ENCODE results near the gene ADAM29. TPM values are rescaled to one million over a fixed set of nuclear protein-coding genes. Genes with fewer than 3 reads are reported as not detected.
"Not testable (repeated sequence)": the region's sequence is repeated elsewhere in the genome, so short reads cannot be mapped to it uniquely, and the experiment has no call there.

The ADAM29 gene
- not detected in 2 replicates for total RNA-seq (2014; rRNA removed; shearing (Covaris generic); ENCODE audit: low replicate concordance)

DNA sequence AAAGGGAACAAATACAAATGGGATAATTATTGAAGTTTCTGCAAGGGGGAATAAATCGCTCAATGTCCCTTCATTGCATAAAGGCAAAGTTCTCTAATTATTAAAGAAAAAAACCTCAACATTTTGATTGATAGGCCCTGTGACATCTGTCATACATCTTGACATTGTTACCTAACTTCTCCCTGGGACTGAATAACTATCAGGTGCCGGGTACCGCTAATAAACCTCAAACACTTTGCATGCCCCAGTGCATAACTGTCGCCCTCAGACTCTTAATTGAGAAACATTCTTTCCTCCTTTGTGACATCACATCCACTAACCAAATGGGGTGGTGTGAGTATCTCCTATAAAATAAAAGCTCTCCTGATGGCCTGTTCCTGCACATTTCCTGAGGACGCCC lies at the start of gene ADAM29:
Gene ADAM29, plus strand, starts transcription at position 301 of the 400 bp plus-strand sequence. CDS start 57,168 bp downstream, outside the sequence.
- Histone ChIP-seq H3K27me3 (ENCODE audit: low read length) (no peaks in the 10 kb centered on the region), H4K20me1 (ENCODE audit: insufficient read depth, low read depth, low read length) (no peaks in the 10 kb centered on the region), H3K9me3 (ENCODE audit: low read length) (no peaks in the 10 kb centered on the region), H3K79me2 (ENCODE audit: low read length) (no peaks in the 10 kb centered on the region), H3K4me2 (ENCODE audit: low read depth, low read length, poor library complexity, severe bottlenecking) (no peak within 1 kb of the TSS), H3K27ac (ENCODE audit: low read length) (no peak within 1 kb of the TSS), H3K4me1 (ENCODE audit: low read length) (no peaks in the 10 kb centered on the region), H3K4me3 (ENCODE audit: low read length) (no peak within 1 kb of the TSS), H3K9ac (ENCODE audit: low read length) (no peak within 1 kb of the TSS), H3K36me3 (ENCODE audit: insufficient read depth, low read length) (no peaks in the 10 kb centered on the region), H2AFZ (ENCODE audit: low read length) (no peak within 1 kb of the TSS), H3K9me2 (replicated peaks; ENCODE audit: insufficient read depth, low read length) (no peaks in the 10 kb centered on the region)
- no peak for DNase-seq

DNA sequence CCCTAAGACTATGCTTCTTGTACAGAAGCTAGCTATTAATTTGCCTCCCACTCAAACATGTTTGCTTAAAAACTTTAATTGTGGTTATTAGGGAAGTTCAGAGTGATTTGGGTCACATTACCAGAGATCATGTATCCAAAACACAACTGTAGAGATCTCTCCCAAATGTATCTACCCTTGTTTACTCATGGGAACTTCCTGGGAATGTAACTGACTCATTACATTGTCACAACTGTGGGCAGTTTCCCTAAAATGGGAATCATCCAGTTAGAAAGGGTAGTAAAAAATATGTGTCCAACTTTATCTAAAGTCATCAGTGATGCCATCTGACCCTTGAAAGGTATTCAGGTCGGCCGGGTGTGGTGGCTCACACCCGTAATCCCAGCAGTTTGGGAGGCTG lies 48.8 kb upstream of the ADAM29 start:
- H3K27ac ChIP-seq (ENCODE audit: low read length), result no peak overlapping the region
- no peaks in the 10 kb centered on the region for H3K9me3 ChIP-seq (ENCODE audit: low read length)
- H3K4me2 ChIP-seq (ENCODE audit: low read depth, low read length, poor library complexity, severe bottlenecking), result no peak overlapping the region
- no peaks in the 10 kb centered on the region for H4K20me1 ChIP-seq (ENCODE audit: insufficient read depth, low read depth, low read length)
- no peak overlapping the region for H2AFZ ChIP-seq (ENCODE audit: low read length)
- no peaks in the 10 kb centered on the region for H3K36me3 ChIP-seq (ENCODE audit: insufficient read depth, low read length)
- H3K4me1 ChIP-seq (ENCODE audit: low read length), result no peaks in the 10 kb centered on the region
- H3K4me3 ChIP-seq (ENCODE audit: low read length), result no peak overlapping the region
- no peaks in the 10 kb centered on the region for H3K79me2 ChIP-seq (ENCODE audit: low read length)
- DNase-seq, result no peak
- H3K27me3 ChIP-seq (ENCODE audit: low read length), result no peaks in the 10 kb centered on the region
- no peaks in the 10 kb centered on the region for H3K9me2 ChIP-seq (replicated peaks; ENCODE audit: insufficient read depth, low read length)
- no peak overlapping the region for H3K9ac ChIP-seq (ENCODE audit: low read length)

DNA sequence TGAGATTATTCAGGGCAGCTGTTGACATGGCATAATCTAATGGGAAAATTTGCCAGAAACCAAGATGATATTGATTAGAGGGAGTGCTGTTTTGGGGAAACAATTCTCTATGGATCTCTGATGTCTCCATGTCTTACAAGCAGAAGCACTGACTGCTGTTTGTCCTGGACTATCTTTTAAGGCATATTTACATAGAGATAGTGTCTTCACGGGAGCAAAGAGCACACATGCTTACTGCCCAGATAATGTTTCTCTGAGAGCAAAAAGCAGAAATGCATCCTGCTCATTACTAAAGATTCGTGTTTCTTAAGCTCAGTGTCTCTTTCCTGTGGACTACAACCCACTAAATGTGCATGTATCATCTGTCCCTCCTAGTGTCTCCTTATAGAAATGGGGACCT lies 47.8 kb upstream of the ADAM29 start:
- no peaks in the 10 kb centered on the region for H3K4me1 ChIP-seq (ENCODE audit: low read length)
- no peaks in the 10 kb centered on the region for H3K9me3 ChIP-seq (ENCODE audit: low read length)
- no peaks in the 10 kb centered on the region for H3K79me2 ChIP-seq (ENCODE audit: low read length)
- H3K4me2 ChIP-seq (ENCODE audit: low read depth, low read length, poor library complexity, severe bottlenecking), result no peak overlapping the region
- no peaks in the 10 kb centered on the region for H3K9me2 ChIP-seq (replicated peaks; ENCODE audit: insufficient read depth, low read length)
- H3K4me3 ChIP-seq (ENCODE audit: low read length), result no peak overlapping the region
- H2AFZ ChIP-seq (ENCODE audit: low read length), result no peak overlapping the region
- no peaks in the 10 kb centered on the region for H3K36me3 ChIP-seq (ENCODE audit: insufficient read depth, low read length)
- no peak overlapping the region for H3K9ac ChIP-seq (ENCODE audit: low read length)
- H3K27ac ChIP-seq (ENCODE audit: low read length), result no peak overlapping the region
- no peaks in the 10 kb centered on the region for H3K27me3 ChIP-seq (ENCODE audit: low read length)
- no peaks in the 10 kb centered on the region for H4K20me1 ChIP-seq (ENCODE audit: insufficient read depth, low read depth, low read length)
- no peak for DNase-seq

DNA sequence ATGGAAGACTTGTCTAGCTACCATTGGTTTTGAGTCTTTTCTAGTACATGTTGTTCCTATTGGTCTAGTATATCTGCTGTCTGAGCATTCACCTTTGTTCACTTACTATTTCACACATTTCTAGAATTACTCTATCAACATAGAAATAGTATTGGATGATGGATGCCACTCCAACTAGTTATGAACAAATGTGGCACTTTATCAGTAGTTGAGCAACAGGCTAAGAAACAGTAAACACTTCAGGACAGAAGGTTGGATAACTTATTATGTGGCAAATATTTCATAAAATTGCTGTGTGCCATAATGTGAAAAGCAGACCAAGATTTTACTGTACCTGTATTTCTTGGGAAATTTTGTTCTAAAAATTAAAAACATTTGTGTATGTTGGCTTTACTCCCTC lies 46.8 kb upstream of the ADAM29 start:
- Histone ChIP-seq H3K4me2 (ENCODE audit: low read depth, low read length, poor library complexity, severe bottlenecking) (no peak overlapping the region), H3K79me2 (ENCODE audit: low read length) (no peaks in the 10 kb centered on the region), H3K4me3 (ENCODE audit: low read length) (no peak overlapping the region), H3K9ac (ENCODE audit: low read length) (no peak overlapping the region), H4K20me1 (ENCODE audit: insufficient read depth, low read depth, low read length) (no peaks in the 10 kb centered on the region), H3K27ac (ENCODE audit: low read length) (no peak overlapping the region), H3K36me3 (ENCODE audit: insufficient read depth, low read length) (no peaks in the 10 kb centered on the region), H3K9me2 (replicated peaks; ENCODE audit: insufficient read depth, low read length) (no peaks in the 10 kb centered on the region), H3K27me3 (ENCODE audit: low read length) (no peaks in the 10 kb centered on the region), H3K4me1 (ENCODE audit: low read length) (no peaks in the 10 kb centered on the region), H3K9me3 (ENCODE audit: low read length) (no peaks in the 10 kb centered on the region), H2AFZ (ENCODE audit: low read length) (no peak overlapping the region)
- no peak for DNase-seq

DNA sequence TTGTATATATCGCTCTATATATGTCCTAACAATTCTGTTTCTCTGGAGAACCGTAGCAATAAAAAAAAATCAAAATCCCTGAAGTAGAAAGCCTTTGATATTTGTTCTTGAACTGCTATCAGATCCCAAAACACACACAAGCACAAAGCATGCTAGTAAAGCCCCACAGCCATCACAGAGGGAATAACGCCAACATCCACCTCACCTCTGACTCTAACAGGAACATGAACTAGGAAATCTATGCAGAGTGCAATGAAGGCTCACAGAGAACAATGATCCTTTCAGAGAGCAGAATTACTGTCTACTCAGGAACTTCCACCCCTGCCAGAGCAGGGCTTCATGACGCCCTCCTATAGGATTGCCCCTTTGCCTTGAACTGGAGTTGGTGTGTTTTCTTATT lies 45.0 kb upstream of the ADAM29 start:
- H3K27ac ChIP-seq (ENCODE audit: low read length); H3K79me2 ChIP-seq (ENCODE audit: low read length); H3K9me3 ChIP-seq (ENCODE audit: low read length); H2AFZ ChIP-seq (ENCODE audit: low read length); DNase-seq; H4K20me1 ChIP-seq (ENCODE audit: insufficient read depth, low read depth, low read length); H3K27me3 ChIP-seq (ENCODE audit: low read length); H3K9me2 ChIP-seq (replicated peaks; ENCODE audit: insufficient read depth, low read length); H3K9ac ChIP-seq (ENCODE audit: low read length); H3K4me3 ChIP-seq (ENCODE audit: low read length); H3K36me3 ChIP-seq (ENCODE audit: insufficient read depth, low read length); H3K4me1 ChIP-seq (ENCODE audit: low read length); H3K4me2 ChIP-seq (ENCODE audit: low read depth, low read length, poor library complexity, severe bottlenecking): not testable (repeated sequence)

DNA sequence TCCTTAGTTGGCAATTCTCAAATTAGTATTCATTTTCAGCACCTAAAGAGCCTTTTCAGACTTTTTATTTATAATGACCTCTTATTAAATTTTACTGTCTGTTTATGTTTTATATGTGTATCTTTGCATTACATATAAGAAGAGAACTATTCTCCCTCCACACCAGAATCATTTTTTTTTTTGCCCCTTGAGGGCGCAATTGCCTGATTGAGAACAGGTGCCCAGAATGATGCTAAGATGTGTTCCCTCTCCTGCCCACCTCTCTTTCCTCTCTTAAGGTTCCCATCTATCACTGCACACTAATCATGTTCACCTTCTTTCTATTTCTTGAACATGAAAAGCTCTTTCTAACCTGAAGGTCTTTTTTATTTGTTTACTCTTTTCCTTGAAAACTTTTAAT lies 44.2 kb upstream of the ADAM29 start:
- H3K4me1 ChIP-seq (ENCODE audit: low read length), result no peaks in the 10 kb centered on the region
- no peaks in the 10 kb centered on the region for H4K20me1 ChIP-seq (ENCODE audit: insufficient read depth, low read depth, low read length)
- no peak overlapping the region for H3K27ac ChIP-seq (ENCODE audit: low read length)
- H3K79me2 ChIP-seq (ENCODE audit: low read length), result no peaks in the 10 kb centered on the region
- DNase-seq, result no peak
- H2AFZ ChIP-seq (ENCODE audit: low read length), result no peak overlapping the region
- H3K4me2 ChIP-seq (ENCODE audit: low read depth, low read length, poor library complexity, severe bottlenecking), result no peak overlapping the region
- no peak overlapping the region for H3K4me3 ChIP-seq (ENCODE audit: low read length)
- no peaks in the 10 kb centered on the region for H3K27me3 ChIP-seq (ENCODE audit: low read length)
- no peaks in the 10 kb centered on the region for H3K9me2 ChIP-seq (replicated peaks; ENCODE audit: insufficient read depth, low read length)
- H3K9me3 ChIP-seq (ENCODE audit: low read length), result no peaks in the 10 kb centered on the region
- H3K36me3 ChIP-seq (ENCODE audit: insufficient read depth, low read length), result no peaks in the 10 kb centered on the region
- H3K9ac ChIP-seq (ENCODE audit: low read length), result no peak overlapping the region

DNA sequence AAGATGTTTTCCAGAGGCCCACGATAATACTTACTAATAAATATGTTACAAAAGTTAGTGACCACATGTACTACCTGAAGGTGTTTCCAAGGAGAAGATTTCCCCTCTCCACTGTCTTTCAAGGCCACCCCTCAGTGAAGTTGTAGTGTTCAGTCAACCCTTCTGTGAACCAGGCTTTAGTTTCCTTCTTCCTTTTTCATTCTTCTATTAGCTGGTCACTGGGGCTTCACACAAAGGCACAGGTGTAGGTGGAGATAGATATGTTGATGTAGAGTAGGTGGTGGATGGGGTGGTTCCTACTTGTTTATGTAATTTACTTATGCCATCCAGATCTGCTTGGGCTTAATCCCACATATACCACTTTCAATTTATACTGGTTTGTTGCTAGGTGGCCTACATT lies 43.3 kb upstream of the ADAM29 start:
- H3K36me3 ChIP-seq (ENCODE audit: insufficient read depth, low read length), result no peaks in the 10 kb centered on the region
- H3K79me2 ChIP-seq (ENCODE audit: low read length), result no peaks in the 10 kb centered on the region
- no peaks in the 10 kb centered on the region for H3K27me3 ChIP-seq (ENCODE audit: low read length)
- H3K4me2 ChIP-seq (ENCODE audit: low read depth, low read length, poor library complexity, severe bottlenecking), result no peak overlapping the region
- H2AFZ ChIP-seq (ENCODE audit: low read length), result no peak overlapping the region
- no peak overlapping the region for H3K9ac ChIP-seq (ENCODE audit: low read length)
- H4K20me1 ChIP-seq (ENCODE audit: insufficient read depth, low read depth, low read length), result no peaks in the 10 kb centered on the region
- no peaks in the 10 kb centered on the region for H3K4me1 ChIP-seq (ENCODE audit: low read length)
- no peak overlapping the region for H3K4me3 ChIP-seq (ENCODE audit: low read length)
- no peak for DNase-seq
- H3K9me3 ChIP-seq (ENCODE audit: low read length), result no peaks in the 10 kb centered on the region
- H3K9me2 ChIP-seq (replicated peaks; ENCODE audit: insufficient read depth, low read length), result no peaks in the 10 kb centered on the region
- no peak overlapping the region for H3K27ac ChIP-seq (ENCODE audit: low read length)

DNA sequence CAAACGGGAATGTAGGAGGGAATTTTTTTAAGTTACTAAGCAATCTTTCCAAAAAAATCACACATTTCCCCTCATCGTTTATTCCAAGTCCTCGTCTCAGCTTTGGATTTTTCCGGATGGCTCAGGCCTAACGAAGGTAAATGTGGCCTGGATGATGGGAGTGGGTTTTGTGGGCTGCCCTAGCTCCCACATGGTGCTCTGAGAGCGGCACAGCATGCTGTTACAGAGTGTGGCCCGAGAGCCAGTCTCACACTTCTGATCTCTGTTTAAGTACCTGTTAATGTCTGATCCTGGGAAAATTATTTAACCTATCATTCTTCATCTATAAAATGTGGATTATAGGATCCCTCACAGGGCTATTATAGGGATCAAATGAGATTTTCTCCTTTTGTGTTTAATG lies 38.2 kb upstream of the ADAM29 start:
- Histone ChIP-seq H4K20me1 (ENCODE audit: insufficient read depth, low read depth, low read length) (no peaks in the 10 kb centered on the region), H3K9me3 (ENCODE audit: low read length) (no peaks in the 10 kb centered on the region), H3K9ac (ENCODE audit: low read length) (no peak overlapping the region), H3K79me2 (ENCODE audit: low read length) (no peaks in the 10 kb centered on the region), H3K4me2 (ENCODE audit: low read depth, low read length, poor library complexity, severe bottlenecking) (no peak overlapping the region), H3K4me3 (ENCODE audit: low read length) (no peak overlapping the region), H3K9me2 (replicated peaks; ENCODE audit: insufficient read depth, low read length) (no peaks in the 10 kb centered on the region), H3K36me3 (ENCODE audit: insufficient read depth, low read length) (no peaks in the 10 kb centered on the region), H3K27ac (ENCODE audit: low read length) (no peak overlapping the region), H3K4me1 (ENCODE audit: low read length) (no peaks in the 10 kb centered on the region), H3K27me3 (ENCODE audit: low read length) (no peaks in the 10 kb centered on the region), H2AFZ (ENCODE audit: low read length) (no peak overlapping the region)
- DNase-seq, result no peak
